Right ventricle myocardium superior (tissue), 1 donor: ENCODE measurements around the gene RNF8. TPM values are rescaled to one million over a fixed set of nuclear protein-coding genes. Genes with fewer than 3 reads are reported as not detected.
A peak's percentile ranks its signal among the peaks of the same experiment; 100 is the strongest.
"Not testable (repeated sequence)": the region's sequence is repeated elsewhere in the genome, so short reads cannot be mapped to it uniquely, and the experiment has no call there.

Experiments
- ATAC-seq: fragments of 200-7000 bp; cut with Tn5 transposase; one replicate; pipeline ENCODE4 v1.9.1; 2020; ENCODE audit warnings: mild to moderate bottlenecking; ENCODE audit not compliant: poor library complexity
- DNase-seq: peaks from one replicate; pipeline ENCODE4 v3.0.0-alpha.2; 2020
- intact Hi-C: fragments of 100-400 bp; cut with DNase I; formaldehyde crosslinking; loops from one replicate; pipeline ENCODE4 v1.11.2; 2022
- total RNA-seq: library from RNA; stranded (reverse); fragmentation: NEBNext Ultra II Directional; extraction: Animal tissue kit (Norgen Biotek cat#: 25700); gene quantifications from one replicate; pipeline ENCODE4 v1.2.1, GENCODE V29; 2021
- donor health status: DM: no; HTN: yes; CAD: no; lungs with severe emphysema.

Gene RNF8
- total RNA-seq, 1 donor from 2014 or later: 14.9 TPM

GRCh38 chr6:37381579-37381978 lies 27.8 kb downstream of the RNF8 start:
- ATAC-seq: peak; percentile 59
- intact Hi-C loops: loop anchor here (5.0 to 10.0 kb wide), 2 partner anchors 186 to 313 kb away; partner anchors contain the start of gene MDGA1
- no peak for DNase-seq

- intact Hi-C loops: loop anchor here (5.0 to 10.0 kb wide), 2 partner anchors 184 to 312 kb away; partner anchors contain the start of gene MDGA1
- no peak for DNase-seq
Observed at GRCh38 chr6:37382994-37383765, 29.4 kb downstream of the RNF8 start.

GRCh38 chr6:37388578-37388977 lies 34.8 kb downstream of the RNF8 start:
- intact Hi-C loops: loop anchor here (10.0 kb wide), 1 partner anchor 306 kb away; the partner anchor contains the start of gene MDGA1
- ATAC-seq (no peak), DNase-seq (no peak)

More at GRCh38 chr6:37382994-37383765, 29.4 kb downstream of the RNF8 start:
- no peak for ATAC-seq

GRCh38 chr6:37389857-37390256 lies 36.1 kb downstream of the RNF8 start:
- no peak for ATAC-seq
- intact Hi-C loops: loop anchor here (10.0 kb wide), 1 partner anchor 305 kb away; the partner anchor contains the start of gene MDGA1
- no peak for DNase-seq

- ATAC-seq (no peak), DNase-seq (no peak)
- intact Hi-C loops: no loop called here
Observed at GRCh38 chr6:37391120-37391519, 37.3 kb downstream of the RNF8 start.

GRCh38 chr6:37392821-37393220 lies 39.0 kb downstream of the RNF8 start:
- ATAC-seq: no peak
- intact Hi-C loops: no loop called here
- no peak for DNase-seq

GRCh38 chr6:37393381-37393929 lies 39.7 kb downstream of the RNF8 start:
- intact Hi-C loops: no loop called here
- DNase-seq: no peak
- ATAC-seq: no peak

- intact Hi-C loops: no loop called here
- no peak for DNase-seq
- ATAC-seq: no peak
Observed at GRCh38 chr6:37396571-37397180, 42.9 kb downstream of the RNF8 start.

- intact Hi-C loops: no loop called here
- no peak for ATAC-seq
- no peak for DNase-seq
Observed at GRCh38 chr6:37399131-37399530, 45.3 kb downstream of the RNF8 start.

- DNase-seq (no peak), ATAC-seq (no peak)
- intact Hi-C loops: no loop called here
Observed at GRCh38 chr6:37399795-37400490, 46.2 kb downstream of the RNF8 start.

- DNase-seq, intact Hi-C loops, ATAC-seq: not testable (repeated sequence)
Observed at GRCh38 chr6:37401658-37402057, 47.9 kb downstream of the RNF8 start.

GRCh38 chr6:37406726-37407341 lies 53.1 kb downstream of the RNF8 start:
- intact Hi-C loops: no loop called here
- ATAC-seq (no peak), DNase-seq (no peak)

GRCh38 chr6:37407948-37408347 lies 54.2 kb downstream of the RNF8 start:
- intact Hi-C loops: no loop called here
- ATAC-seq (no peak), DNase-seq (no peak)

GRCh38 chr6:37409501-37409900 lies 55.7 kb downstream of the RNF8 start:
- ATAC-seq: no peak
- DNase-seq: no peak
- intact Hi-C loops: no loop called here

- intact Hi-C loops: no loop called here
- DNase-seq: no peak
- no peak for ATAC-seq
Observed at GRCh38 chr6:37417393-37417792, 63.6 kb downstream of the RNF8 start.

GRCh38 chr6:37418722-37419121 lies 64.9 kb downstream of the RNF8 start:
- intact Hi-C loops: no loop called here
- ATAC-seq (no peak), DNase-seq (no peak)

GRCh38 chr6:37426058-37426944 lies 72.5 kb downstream of the RNF8 start:
- ATAC-seq (no peak), DNase-seq (no peak)
- intact Hi-C loops: no loop called here
